NCI-H1436 treated with DMSO at 0.1 percent for 48 hours (cell line): ENCODE data around the gene TRERF1.
"Not testable (repeated sequence)": the region's sequence is repeated elsewhere in the genome, so short reads cannot be mapped to it uniquely, and the experiment has no call there.

Source experiments
- DNase-seq: peaks from one replicate; lab custom pipeline; 2025; lab: John Stamatoyannopoulos, UW

TRERF1 gene

DNA sequence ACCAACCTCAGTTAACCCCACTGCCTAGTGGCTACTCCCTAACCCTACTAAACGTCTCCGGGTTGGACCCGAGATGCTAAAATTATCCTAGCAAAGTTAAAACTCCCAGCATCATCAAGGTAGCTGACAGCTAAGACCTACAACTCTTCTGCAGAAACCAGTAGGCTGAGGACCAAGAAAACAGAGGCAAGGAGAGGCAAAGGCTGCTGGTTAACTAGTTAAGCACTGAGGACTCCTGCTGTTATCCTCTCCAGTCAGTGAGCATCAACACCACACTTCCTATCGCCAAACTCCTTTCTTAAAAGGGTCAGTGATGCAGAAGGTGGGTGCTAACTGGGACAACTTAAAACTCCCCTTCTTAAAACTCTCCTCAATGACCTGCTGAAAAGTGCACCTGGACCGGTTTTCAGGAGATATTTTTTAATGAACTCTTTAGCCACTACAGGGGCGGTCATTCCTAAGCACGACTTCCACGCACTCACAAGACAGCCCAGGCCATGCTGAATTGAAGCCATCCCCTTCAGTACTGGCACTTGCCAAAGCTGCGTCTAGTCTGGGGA lies 1.7 kb downstream of the TRERF1 start:
- DNase-seq, result no peak

GRCh38 chr6:42448927-42449659 lies 2.6 kb downstream of the TRERF1 start:
- DNase-seq, result no peak

- no peak for DNase-seq
Observed at GRCh38 chr6:42448391-42448790, 3.3 kb downstream of the TRERF1 start.

DNA sequence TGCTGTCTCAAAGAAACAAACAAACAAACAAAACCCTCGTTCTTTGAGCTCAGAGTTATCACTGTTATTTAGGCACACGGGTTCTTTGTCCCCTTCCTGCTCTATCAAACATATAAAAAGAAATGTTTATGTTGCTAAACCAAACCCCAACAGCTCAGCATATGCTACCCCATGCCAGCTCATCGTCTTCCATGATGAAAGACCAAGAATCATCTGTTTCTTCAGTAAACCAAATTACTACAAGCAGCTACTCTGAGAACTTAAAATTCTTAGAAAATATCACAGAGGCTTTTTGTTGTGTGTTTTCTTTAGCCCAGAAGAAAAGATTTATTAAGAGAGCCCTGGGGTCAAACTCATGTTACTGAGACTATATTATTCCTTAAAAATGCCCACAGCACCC lies 4.7 kb downstream of the TRERF1 start:
- DNase-seq, result no peak

- no peak for DNase-seq
Observed at GRCh38 chr6:42446370-42446769, 5.4 kb downstream of the TRERF1 start.

DNA sequence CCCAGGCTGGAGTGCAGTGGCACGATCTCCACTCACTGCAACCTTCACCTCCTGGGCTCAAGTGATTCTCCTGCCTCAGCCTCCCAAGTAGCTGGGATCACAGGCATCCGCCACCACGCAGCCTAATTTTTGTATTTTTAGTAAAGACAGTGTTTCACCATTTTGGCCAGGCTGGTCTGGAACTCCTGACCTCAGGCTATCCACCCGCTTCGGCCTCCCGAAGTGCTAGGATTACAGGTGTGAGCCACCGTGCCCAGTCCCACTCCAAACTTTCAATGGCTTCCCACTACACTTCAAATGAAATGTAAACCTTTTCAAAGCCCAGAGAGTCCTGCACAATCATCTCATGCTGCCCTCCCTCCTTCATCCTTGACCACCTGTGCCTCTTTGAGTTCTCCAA lies 5.8 kb downstream of the TRERF1 start:
- DNase-seq, result not testable (repeated sequence)

DNA sequence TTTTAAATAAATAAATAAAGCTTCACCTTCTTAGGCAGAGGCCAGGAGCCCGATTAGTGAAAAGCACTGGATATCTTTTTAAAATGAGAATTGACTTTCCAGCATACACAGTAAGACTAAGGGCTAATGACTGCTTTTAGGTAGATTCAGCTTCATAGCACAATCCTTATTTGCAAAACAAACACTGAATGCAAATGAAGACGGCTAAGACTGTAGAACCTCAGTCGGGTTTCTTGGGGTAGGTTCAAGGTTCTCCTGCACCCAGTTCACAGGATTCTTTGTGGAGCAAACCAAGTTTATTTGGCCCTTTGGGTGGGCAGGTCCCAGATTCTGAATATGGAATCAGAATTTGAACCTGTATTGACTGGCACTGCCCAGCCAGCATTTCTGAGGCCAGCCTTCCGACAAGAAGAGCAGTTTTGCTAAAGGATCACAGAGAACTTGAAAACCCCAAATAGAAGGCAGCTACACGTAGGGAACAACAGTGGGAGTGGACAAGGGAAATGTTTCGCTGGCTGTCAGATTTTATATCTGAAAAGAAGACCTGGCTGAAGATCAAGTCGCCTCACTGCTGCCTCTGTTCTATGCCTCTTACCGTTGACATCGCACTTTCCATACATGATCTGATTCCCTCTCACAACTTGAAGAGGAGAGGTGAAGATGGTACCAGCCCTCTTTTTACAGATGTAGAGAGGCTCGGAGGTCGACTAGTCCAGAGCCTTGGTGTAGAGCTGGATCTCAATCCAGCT lies 8.2 kb downstream of the TRERF1 start:
- DNase-seq, result no peak

- no peak for DNase-seq
Observed at GRCh38 chr6:42441697-42442081, 10.0 kb downstream of the TRERF1 start.

- no peak for DNase-seq
Observed at GRCh38 chr6:42440778-42441696, 10.7 kb downstream of the TRERF1 start.

GRCh38 chr6:42440027-42440426 lies 11.7 kb downstream of the TRERF1 start:
- no peak for DNase-seq

GRCh38 chr6:42436825-42437224 lies 14.9 kb downstream of the TRERF1 start:
- DNase-seq, result no peak

DNA sequence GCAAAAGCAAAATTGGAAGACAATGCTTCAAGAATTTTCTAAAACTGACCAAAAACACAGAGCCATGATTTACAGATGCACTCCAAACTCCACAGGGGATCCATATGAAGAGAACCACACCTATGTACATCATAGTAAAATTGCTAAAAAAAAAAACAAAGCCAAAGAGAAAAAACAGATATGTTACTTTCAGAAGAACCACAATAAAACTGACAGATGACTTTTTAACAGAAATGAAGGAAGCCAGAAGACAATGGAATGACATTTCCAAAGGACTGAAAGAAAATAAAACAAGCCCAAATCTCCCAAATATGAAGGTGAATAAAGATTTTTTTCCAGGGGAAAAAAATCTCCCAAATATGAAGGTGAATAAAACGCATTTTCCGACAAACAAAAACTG lies 17.5 kb downstream of the TRERF1 start:
- no peak for DNase-seq

DNA sequence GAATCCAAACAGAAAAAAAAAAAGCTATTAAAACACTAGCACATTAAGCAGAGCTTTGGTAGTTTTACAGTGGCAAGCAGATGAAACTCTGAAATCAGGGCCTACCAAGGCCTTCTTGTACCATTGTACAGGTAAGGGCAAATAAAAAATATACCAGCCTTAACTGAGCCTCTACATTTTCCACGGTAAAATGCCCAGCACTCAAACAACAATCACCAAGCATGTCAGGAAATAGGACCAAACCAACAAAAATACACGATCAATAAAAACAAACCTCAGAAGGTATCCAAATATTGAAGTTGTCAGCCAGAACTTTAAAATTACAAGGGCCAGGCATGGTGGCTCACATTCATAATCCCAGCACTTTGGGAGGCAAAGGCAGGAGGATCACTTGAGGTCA lies 18.3 kb downstream of the TRERF1 start:
- DNase-seq, result no peak

DNA sequence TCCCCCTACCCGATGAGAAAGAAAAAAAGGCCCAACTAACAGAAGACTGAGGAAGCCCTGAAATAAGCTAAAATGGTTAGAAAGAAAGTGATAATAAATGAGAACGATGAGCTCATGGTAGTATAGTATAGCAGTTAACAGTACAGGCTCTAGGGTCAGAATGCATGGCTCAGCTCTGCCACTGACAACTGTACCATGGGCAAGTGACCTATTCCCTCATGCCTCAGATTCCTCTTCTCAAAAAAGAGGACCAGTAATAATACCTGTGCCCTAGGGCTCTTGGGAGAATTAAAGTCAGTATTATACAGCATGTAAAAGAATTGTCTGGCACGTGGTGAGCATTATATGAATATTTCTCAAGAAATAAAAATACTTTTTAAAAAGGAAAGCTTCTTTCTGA lies 19.8 kb downstream of the TRERF1 start:
- no peak for DNase-seq

DNA sequence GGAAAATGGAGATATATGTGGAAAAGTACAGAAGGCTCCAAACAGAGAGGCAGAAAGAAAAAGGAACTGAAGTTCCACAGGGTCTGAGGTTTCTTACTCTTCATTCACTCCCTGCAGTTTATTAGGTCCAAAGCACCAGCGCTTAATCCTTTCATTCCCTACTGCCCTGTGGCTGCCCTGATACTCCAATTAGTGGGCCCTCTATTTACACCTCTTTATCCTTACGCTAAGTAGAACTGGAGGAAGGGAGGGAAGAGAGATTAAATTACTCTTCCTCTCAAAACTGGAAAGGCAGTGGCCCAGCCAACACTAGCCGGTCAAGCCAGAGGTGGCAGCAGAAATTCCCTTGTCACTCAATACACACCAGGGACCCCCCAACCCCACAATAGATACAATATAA lies 20.4 kb downstream of the TRERF1 start:
- no peak for DNase-seq

DNA sequence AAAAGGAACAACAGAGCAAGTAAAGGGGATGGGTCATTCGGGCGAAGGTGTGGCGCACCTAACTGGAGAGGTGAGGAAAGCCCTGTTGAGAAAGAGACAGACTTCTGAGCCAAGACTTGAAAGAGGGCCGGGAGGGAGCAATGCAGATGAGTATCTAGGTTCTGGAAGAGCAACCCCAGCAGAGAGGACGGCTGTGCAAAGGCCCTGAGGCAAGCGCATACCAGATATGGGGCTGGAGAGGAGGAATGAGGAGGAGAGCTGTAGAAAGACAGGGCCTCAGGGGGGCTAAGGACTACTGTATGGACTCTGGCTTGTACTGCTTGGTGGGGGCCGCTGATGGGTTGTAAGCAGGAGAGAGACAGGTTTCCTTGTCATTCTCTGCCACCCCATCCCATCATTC lies 21.9 kb downstream of the TRERF1 start:
- DNase-seq, result no peak

DNA sequence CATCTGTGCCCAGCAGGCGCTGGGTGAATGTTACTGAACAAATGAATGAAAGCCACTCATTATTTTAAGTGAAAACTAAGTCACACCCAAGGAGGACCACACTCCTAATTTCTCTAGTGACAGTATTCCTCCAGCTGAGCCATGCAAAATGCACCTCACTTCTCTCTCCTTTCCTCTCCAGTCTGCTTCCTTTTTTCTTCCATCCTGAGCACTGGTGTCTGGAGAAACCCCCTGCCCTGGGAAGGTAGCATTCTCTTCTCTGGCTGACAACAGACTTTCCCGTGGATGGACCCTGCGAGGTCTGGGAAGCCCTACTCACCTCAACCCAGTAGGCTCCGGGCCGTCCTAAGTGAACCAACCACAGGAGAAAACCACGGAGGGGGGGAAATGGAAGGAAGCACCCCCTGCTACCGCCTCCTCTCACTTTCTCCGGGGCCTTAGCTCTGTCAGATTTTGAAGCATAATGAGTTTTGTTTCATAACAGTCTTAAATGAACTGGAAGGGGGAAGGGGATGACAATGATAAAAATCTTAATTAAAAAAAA lies 22.6 kb downstream of the TRERF1 start:
- DNase-seq, result no peak

DNA sequence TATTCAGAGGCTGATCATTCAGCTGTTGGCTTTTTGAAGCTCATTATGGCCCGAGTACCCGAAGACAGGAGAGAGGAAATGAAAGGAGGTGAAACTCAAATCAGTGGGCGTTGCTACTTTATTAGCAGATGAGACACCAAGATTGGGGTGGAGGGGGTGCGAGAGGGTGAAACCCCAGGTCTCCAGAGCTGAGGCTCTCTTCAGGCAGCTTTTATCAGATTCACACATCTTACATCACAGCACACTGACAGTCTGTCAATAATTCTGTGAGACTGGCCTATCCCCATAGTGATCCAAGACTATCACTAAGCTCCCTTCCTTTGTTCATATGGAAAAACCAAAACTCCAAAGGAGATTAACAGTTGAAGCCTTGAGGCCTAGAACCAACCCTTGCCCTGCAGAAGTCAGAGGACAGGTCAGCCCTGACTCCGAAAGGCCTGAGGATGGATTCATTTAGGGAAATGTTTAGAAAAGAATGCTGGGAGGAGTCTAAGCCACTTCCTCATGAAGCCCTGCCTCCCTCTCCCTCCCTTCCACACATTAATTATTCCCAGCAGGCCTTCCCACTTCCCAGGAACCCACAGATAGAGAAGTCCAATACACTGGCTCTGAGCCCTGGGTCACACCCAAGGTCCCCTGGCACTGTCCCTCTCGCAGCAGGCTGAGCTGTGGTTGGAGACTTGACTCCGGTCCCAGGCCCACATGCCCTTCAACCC lies 23.2 kb downstream of the TRERF1 start:
- no peak for DNase-seq

DNA sequence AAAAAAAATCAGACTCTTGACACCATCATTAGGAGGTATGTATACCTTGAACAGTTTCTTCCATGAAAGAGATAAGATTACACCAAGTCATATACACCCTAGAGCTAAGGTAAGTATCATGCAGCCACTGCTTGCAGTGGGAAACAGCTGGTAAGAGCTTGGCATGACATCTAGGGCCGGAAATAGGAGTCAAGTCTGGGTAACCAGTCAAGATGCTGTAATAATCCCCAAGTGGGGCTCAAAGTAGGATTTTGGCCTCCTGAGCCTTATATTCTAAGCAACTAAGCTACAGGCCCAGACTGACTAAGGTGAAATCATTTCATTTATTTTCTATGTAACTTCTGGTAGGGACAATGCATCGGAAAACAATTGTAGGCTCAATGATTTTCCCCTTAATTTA lies 23.9 kb downstream of the TRERF1 start:
- no peak for DNase-seq

DNA sequence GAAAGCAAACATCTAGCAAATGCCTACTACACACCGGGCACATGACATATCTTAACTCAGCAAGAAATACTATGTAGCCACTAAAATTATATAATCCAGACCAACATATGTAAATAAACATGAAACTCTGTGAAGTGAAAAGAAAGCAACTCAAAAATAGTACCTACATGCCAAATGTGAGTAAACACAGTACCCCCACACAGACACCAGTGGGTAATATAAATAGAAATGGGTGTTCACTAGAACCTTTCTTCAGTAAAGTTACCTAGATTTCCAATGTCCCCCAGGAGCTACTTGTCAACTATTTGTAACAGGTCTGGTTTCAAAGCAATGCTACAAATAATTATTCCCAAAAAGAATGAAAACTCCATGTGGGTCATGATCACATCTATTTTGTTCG lies 25.5 kb downstream of the TRERF1 start:
- DNase-seq, result no peak

- DNase-seq, result no peak
Observed at GRCh38 chr6:42424906-42425474, 26.7 kb downstream of the TRERF1 start.
